Islet of Langerhans (tissue), 1 donor: Measurements from ENCODE around the gene SRSF1.
"Not testable (repeated sequence)": the region's sequence is repeated elsewhere in the genome, so short reads cannot be mapped to it uniquely, and the experiment has no call there.

Experiments used
- FAIRE-seq: peaks from one replicate; lab custom pipeline; 2011; peaks lifted over from hg19 to GRCh38; lab: Jason Lieb, UNC

The SRSF1 gene

GRCh38 chr17:57963149-57963511, 43.9 kb downstream of the SRSF1 start:
- FAIRE-seq = no peak

- FAIRE-seq = no peak
Measured at GRCh38 chr17:57962279-57963148, 44.5 kb downstream of the SRSF1 start.

GRCh38 chr17:57959929-57960328, 47.1 kb downstream of the SRSF1 start:
- no peak for FAIRE-seq

- FAIRE-seq = not testable (repeated sequence)
Measured at GRCh38 chr17:57958391-57958790, 48.7 kb downstream of the SRSF1 start.

- FAIRE-seq = no peak
Measured at GRCh38 chr17:57957886-57958285, 49.2 kb downstream of the SRSF1 start.

- FAIRE-seq = no peak
Measured at GRCh38 chr17:57957120-57957850, 49.8 kb downstream of the SRSF1 start.

GRCh38 chr17:57956291-57957119, 50.5 kb downstream of the SRSF1 start:
- no peak for FAIRE-seq

- no peak for FAIRE-seq
Measured at GRCh38 chr17:57955183-57955931, 51.7 kb downstream of the SRSF1 start, which contains the start of gene CUEDC1. CUEDC1 (minus strand) TSS chr17:57955412; CDS start chr17:57885564, 69,848 bp downstream.

GRCh38 chr17:57954397-57955182, 52.5 kb downstream of the SRSF1 start:
- FAIRE-seq = no peak

GRCh38 chr17:57953705-57954396, 53.2 kb downstream of the SRSF1 start:
- FAIRE-seq = no peak
